GM20431 (cell line): ENCODE measurements around the gene CBFA2T3.
"Not testable (repeated sequence)": the region's sequence is repeated elsewhere in the genome, so short reads cannot be mapped to it uniquely, and the experiment has no call there.

Experiments used
- in situ Hi-C: fragments of 300-500 bp; cut with MseI, MboI; formaldehyde crosslinking; loops from one replicate; pipeline ENCODE4 v1.15.0; 2020; ENCODE audit warnings: low sequenced_read_pairs; ENCODE audit not compliant: unreplicated experiment

Gene CBFA2T3

DNA sequence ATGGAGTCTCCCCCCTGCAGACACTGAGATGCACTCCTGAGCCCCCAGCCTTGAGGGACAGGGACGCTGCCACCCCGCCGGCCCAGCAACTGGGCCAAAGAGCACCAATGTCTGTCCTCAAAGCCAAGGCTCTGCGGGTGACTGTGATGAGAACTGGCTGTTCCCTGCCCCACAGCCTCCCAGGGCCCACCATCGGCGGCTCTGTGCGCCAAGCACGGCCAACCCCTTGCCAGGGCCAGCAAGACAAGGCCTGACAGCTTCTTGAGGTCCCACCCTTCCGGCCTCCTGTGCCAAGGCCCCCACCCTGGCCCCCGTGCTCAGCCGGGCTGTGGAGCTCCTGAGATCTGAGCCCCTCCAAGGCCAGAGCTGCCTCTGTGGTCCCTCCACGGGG, 76.3 kb downstream of the CBFA2T3 start:
- in situ Hi-C loops = no loop called here

DNA sequence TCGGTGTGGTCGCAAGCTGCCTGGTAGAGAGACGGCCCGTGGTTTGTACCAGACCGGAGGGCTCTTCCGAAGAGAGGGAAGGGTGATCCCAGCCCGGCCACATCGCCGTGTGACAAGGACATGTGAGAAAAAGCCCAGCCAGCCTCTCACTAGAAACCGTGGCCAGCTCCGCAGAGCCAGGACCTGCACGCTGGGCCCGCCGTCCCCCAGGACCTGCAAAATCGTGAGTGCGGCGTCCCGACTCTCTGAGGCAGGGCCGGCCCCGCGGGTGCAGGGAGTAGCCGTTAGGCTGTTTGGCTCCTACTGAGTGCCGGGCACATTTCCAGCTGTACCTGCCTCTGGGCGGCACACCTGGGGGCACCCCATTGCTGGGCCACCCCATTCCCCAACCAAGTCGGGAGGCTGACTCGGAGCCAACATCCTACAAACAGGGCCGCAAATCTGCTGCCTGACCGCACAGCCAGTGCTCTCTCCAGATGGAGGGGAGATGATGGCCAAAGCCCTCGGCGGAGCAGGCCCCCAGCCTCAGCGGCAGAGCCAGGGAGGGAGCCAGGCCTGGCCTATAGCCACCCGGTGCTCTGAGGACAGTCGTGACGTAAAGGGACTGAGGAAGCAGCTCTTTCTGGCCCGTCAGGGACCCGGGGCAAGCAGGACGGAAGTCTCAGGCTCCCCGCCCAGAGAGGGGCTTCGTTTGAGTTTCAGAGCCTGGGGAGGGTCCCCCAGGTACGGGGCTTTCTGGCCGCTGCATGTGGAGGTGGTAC, 76.9 kb downstream of the CBFA2T3 start:
- in situ Hi-C loops = no loop called here

DNA sequence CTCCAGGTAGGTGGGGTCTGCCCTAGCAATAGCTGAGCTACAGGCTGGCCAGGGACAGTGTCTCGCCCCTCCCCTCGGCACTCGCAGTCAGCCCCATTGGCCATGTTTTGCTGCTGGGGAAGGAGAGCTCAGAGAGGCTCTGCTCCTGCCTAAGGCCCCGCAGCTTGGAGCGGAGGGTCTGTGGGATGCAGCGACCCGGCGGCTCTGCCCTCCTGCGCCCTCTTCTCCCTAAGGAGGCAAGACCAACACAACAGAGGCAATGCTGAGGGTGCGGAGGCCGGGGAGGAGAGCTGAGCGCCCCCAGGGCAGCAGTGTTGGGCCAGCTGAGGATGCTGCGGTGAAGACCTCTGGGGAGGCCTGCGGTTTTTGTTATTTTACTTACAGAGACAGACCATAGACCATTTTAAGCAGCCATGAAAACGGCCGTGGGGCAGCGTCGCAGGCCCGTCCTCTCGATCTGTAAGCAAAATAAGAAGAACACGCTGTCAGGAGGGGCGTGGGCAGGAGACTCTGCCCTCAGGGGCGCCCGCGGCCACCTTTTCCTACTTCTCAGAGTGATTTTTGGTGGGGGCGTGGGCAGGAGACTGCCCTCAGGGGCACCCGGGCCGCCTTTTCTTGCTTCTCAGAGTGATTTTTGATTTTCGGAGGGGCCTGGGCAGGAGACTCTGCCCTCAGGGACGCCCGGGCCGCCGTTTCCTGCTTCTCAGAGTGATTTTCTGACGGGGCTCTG, 79.1 kb downstream of the CBFA2T3 start:
- in situ Hi-C loops = no loop called here

DNA sequence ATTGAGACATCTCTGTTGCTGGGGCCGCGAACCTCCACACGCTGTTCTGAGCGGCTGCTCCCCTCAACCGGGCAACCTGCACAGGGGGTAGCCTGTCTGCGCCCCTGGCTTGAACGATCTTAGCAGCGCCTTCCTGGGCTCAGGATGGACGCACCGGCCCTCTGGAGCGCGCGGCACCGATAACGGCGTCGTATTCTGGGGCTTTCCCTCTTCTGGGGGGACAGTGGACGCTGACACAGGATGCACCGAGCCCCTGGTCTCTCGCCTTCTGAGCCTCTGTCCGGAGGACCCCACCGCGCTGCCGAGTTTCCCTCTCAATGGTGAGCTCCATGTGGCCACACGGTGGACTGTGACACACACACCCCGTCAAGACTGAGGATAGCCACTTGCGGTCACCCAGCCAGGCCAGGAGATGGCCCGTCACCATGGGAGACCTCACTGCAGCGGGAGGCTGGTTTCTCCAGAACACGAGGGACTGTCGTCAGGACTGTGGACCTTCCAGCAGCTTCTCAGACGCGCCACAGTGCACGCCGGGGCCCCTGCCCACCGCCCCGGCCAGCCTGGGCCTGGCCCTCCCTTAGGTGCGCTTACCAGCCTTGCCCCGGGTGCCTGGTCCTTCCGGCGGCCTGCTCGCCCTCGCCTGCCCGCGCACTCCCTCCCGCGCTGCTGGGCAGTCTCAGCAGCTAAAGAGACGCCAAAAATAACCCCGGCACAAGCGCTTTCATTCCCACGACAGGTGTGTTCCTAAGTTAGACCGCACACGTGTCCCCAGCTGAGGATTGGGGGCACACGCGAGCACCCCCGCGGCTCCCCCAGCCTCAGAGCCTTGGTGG, 80.6 kb downstream of the CBFA2T3 start:
- in situ Hi-C loops = no loop called here

DNA sequence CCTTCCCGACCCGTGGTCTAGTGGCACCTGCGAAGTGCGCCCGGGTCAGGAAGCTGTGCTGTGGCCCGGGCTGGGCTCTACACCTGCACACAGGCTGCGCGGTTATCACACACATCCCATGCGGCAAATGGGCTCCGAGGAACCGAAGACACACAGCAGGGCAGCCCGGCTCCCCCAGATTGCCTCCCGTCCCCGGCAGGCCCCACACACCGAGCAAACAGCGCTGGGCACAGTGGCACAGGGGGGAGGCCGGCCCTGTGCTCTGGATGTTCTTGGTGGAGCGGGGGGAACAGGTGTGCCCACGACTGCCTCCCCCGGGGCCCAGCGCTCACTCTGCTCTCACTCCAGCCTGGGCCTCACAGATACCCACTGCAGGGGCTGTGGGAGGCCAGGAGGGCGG, 81.7 kb downstream of the CBFA2T3 start:
- in situ Hi-C loops = no loop called here

DNA sequence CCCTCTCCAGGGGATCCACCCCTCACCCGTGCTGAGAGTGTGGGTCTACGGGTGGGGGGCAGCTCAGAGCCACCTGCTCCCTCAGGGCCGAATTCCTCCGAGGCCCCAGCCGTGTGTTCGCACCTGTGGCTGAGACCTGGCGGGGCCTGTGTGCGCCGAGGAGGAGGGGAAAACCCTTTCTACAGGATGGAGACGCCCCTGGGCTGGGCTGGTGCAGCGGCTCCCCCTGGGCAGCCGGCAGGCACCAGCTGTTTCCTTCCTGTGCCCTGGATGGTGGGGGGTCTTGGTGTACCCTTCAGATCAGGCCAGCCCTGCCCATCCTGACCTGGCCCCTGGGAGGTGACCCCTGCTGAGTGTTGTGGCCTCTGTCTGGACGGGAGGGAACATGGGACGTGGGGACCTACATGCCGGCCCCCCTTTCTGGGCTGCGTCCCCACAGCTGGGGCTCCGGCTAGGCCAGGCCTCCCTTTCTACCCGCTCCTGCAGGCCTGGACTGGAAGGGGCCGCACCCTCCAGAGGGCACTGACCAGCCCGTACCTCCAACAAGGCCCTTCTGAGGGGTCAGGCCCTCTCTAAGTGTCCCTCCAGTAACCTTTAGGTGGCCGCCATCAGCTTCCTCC, 82.2 kb downstream of the CBFA2T3 start:
- in situ Hi-C loops = no loop called here

DNA sequence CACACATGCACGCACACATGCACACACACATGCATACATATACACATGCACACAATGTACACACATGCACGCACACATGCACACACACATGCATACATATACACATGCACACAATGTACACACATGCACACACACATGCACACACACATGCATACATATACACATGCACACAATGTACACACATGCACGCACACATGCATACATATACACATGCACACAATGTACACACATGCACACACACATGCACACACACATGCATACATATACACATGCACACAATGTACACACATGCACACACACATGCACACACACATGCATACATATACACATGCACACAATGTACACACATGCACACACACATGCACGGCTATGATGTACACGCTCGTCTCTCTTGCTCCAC, 82.7 kb downstream of the CBFA2T3 start:
- in situ Hi-C loops = not testable (repeated sequence)

DNA sequence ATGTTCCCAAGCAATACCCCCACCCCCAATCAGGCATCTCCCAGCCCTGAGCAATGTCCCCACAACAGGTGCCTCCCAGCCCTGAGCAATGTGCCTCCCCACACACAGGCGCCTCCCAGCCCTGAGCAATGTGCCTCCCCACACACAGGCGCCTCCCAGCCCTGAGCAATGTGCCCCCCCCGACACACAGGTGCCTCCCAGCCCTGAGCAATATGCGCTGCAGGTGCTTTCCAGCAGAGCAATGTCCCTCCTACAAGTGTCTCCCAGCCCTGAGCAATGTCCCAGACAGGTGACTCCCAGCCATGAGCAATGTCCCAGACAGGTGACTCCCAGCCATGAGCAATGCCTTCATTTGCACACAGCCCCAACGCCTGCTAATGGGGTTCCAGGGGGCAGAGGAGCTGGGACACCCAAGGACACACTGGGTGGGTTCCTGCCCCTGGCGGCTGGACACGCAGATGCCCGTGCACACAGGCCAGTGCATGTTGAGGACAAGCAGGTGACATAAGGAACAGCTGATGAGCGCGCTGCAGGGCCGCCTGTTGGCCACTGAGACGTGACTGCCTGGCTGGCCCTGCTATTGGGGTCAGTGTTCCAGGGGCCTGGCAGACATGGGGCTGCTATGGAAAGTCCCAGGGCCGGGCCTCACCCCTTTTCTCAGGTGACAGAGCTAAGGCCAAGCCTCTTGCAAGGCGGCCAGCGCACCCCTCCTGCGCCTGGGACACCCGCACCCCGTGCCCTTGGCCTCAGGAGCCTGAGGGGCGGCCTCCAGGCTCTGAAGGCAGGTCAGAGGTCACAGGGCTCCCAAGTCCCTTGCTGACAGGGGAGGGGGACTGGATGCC, 83.7 kb downstream of the CBFA2T3 start:
- in situ Hi-C loops = no loop called here

DNA sequence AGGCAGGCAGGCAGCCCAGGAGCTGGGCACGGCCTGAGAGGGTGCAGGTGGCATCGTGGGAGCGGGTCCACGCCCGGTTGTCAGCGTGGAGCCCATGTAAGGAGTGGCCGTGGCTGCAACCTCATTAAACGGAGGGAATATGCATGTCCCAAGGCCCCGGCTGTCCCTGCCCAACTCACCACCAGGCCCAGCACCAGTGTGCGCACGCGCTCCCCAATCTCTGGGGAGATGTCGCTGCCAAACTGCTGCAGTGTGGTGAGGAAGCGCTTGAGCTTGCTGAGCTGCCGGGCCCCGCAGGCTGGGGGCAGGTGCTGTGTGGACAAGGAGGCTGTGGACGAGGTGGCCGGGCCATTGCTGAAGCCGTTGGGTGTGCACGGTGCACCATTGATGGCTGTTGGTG, 84.9 kb downstream of the CBFA2T3 start:
- in situ Hi-C loops = no loop called here

DNA sequence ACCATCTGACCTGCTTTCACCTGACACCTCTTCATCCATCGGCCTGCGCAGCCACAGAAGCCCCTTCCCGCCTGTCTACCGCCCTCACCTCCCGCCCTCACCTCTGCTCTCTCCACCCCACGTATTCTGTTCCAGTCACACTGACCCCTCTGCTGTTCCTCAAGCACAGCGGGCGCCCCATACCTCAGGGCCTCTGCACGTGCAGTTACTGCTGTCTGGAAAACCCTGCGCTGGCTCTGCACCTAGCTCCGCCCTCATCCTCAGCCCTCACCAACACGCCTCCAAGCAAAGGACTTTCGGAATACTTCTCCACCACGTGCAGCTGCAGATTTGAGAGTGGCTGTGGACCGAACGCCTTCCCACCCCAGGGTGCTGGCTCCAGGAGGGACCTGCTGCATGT, 85.9 kb downstream of the CBFA2T3 start:
- in situ Hi-C loops = no loop called here

DNA sequence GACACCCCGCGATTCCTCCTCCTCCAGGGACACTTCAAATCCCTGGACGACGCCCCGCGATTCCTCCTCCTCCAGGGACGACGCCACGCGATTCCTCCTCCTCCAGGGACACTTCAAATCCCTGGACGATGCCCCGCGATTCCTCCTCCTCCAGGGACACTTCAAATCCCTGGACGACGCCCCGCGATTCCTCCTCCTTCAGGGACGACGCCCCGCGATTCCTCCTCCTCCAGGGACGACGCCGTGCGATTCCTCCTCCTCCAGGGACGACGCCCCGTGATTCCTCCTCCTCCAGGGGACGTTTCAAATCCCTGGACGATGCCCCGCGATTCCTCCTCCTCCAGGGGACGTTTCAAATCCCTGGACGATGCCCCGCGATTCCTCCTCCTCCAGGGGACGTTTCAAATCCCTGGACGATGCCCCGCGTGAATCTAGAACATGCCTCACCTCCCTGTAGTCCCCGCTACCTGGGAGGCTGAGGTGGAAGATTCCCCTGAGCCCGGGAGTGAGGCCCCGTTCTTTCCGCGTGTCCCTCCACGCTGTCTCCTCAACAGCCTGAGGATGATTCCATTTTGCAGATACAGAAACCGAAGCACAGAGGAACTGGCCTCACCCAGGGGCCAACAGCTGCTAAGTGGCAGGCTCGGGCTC, 87.2 kb downstream of the CBFA2T3 start:
- in situ Hi-C loops = not testable (repeated sequence)

DNA sequence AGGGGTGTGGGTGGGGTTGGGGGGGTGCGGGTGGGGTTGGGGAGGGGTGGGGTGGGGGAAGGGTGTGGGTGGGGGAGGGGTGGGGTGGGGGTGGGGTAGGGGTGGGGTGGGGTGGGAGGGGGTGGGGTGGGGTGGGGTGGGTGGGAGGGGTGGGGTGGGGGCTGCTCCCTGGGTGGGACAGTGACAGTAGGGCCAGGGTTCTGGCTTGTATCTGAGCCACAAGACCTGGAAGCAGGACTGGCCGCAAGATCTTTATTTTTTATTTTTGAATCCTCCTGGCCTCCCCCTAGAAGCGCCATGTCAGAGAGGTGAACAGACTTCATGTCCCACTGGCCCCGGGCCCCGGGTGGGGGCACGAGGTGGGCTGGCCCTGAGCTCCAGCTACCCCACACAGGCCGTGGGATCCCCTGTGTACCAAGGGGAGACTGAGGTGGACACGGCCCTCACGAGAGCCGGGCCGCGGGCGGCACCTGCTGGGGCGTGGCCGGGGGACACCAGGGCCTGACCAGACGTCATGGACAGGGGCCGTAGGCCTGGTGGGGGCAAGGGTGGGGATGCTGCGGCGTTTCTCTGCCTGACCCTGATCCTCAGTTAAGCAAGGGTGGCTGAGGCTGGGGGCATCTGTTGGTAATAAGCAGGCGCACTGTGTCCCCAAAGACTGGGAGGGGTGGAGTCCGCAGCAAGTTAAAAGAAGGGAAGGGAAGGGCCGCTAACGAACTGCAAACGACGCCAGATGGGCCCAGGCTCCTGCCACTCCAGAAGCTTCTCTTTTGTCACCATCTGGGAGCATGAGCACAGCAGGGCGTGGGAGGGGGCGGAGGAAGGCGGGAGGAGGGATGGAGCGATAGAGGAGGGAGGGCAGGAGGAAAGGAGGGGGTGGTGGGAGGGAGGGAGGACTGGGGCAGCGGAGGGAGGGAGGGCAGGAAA, 88.3 kb downstream of the CBFA2T3 start:
- in situ Hi-C loops = no loop called here

DNA sequence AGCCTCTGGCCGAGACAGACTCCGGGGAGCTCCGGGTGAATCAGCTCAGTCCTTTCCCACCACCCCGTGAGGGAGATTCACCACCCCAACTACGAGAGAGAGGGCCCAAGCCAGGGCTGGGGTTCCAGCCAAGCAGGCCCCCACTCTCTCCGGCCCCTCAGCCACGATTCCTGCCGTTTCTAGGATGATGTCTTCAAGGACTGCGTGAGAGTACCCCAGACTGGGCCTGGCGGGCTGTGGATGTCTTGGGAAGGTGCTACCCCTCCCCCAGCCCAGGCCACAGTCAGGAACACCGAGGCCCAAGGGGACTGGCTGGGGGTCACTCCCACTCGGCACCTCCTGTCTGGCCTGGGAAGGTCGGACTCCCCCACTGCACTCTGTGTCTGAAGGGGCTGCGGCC, 89.0 kb downstream of the CBFA2T3 start:
- in situ Hi-C loops = no loop called here

DNA sequence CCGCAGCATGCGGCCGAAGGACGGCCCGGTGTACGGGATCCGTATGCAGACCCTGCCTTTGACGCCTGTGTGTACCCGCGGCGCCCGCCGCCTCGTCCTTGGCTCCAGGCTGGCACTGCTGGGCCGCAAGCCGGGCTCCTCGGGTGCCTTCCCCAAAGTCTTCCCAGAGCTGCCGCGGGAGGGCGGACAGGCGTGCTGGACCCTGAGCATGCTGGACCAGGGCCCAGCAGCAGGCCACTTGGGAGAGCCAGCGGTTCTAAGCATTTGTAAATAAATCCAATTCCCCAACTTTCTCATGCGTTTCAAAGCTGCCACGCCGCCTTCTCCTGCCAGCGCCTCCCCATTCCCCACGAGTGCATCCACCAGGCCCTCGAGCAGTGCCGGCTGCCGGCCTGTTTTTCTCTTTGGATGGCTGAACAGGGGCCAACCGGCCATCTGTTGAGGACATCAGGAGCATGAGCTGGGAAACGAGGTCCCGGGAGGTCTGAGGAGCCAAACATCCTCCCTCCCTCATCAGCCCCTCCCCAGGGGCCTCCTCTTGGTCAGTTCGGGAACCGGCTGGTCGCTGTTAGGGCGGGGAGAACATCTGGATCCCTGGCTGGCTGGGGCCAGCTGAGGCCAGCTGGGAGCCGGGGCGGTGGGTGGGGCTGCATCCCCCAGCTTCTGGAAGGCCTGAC, 90.0 kb downstream of the CBFA2T3 start:
- in situ Hi-C loops = no loop called here

DNA sequence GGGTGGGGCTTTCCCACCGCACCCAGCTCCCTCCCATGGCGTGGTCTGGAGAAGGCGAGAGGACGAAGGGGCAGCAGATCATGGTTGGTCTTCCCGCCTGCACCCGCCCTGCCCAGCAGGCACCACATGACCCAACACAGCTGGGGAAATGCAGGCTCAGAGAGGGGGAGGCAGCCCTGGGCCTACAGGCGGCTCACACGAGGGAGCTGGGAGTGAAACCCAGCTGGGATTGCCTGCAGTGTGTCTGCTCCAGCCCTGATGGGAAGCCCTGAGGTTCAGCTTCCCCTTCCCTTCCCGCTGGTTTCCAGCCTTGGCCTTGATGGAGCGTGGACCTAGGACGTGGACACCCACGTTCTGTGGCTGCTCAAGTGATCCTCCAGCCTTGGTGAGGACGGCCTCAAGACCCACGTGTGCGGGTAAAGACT, 90.6 kb downstream of the CBFA2T3 start:
- in situ Hi-C loops = no loop called here

DNA sequence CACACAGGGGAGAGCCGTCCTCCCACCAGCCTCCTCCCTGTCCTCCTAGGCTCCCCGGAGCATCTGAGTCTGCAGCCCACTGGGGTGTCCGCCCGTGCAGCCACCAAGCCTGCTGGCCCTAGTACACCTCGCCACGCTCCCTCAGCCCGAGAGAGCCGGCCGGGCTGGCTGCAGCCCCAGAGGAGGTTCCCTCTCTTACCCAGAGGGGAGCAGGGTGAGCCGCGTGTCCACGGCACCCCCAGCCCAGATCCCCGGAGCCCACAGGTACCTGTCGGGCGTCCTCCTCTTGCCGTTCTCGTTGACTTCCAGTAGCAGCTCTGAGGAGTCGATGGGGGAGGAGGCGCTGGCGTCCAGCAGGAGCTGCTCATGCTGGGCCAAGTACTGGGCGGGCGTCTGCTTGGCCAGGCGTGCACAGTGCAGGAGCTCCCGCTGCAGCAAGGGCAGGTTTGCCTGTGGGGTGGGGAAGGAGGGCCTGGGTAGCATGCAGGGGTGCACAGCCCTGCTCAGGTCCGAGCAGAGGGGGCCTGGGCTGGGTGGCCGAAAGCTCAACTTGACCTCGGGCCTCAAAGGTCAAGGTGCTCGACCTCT, 91.2 kb downstream of the CBFA2T3 start:
- in situ Hi-C loops = no loop called here

DNA sequence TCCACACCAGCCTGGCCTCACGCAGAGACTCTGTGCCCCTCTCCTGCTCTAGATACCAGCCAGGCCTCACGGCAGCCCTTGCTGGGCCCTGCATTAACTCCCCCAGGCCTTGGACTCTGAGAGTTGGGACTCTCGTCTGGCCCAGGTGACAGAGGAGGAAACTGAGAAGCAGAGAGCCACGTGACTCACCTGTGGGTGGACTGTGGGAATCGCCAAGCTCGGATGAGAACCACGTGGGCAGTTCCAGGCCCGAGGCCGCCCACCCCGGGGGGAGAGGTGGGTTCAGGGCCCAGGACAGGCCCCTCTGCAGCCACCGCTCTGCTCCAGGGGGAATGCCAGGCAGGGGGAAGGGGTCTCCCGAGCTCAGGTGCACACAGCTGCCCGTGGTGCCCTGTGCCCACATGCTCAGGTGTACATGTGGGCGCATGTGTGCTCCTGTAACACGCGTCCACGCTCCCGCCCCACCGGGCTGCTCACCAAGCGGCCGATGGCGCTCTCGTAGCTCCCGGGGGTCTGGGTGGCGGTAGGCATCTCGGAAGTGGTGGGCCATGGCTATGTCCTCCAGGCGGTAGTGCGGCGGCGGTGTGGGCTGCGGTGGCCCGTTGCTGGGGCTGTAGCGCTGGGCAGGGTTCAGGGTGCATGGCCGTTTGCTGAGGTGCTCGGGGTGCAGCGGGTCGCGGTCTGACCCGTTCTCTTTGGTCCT, 92.3 kb downstream of the CBFA2T3 start:
- in situ Hi-C loops = no loop called here
